ENCODE measurements around the gene FHL1. TPM values are rescaled to one million over a fixed set of nuclear protein-coding genes. Genes with fewer than 3 reads are reported as not detected.

Gene FHL1
- polyA plus RNA-seq, 1 of the 3 experiments (the other 2 are of a cell fraction), result 57.8 TPM

DNA sequence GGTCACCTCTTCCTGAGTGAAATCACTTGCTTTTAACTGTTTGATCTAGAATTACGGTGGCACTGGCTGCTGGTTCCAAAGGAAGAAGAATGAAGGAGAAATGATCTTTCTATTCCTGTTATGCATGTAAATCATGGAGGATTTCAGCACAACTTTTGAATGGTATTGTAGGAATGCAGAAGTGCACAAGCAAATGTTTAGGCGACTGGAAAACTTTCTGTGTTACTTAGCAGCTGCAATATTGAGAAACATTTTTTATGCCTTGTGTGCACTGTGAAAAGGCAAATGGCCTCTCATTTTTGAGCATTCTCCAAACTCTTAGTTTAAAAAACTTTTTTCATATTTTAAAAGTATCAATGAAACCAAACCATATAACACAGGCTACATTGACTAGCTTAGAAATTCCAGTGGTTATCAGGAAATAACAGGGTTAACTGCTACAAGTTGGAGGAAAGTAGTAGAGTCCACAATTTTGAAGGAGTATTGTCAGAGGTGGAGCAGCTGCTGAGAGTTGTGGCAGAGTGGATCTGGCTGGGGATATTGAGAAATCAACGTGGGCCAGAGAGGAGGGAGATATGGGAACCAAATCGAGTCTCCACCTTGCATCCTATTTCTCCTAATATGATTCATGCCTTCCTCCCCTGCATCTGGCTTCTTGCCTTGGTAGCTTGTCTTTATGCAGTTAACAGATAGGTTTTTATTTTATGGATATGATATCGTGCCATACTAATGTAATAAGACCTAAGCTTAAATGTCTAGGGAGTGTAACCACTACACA is 32.0 kb upstream of the FHL1 start:
- Histone ChIP-seq H2AFZ (ENCODE audit: low read depth) (no peak overlapping the region), H3K4me3 (ENCODE audit: low read depth in 2 of 2, low read length in 1 of 2) (no peak overlapping the region), H3K79me2 (ENCODE audit: insufficient read depth) (no peaks in the 10 kb centered on the region), H3K27me3 (ENCODE audit: insufficient read depth) (no peaks in the 10 kb centered on the region; the same call in 1 of the 2 replicates), H3K9ac (no peak overlapping the region), H3K9me3 (no peaks in the 10 kb centered on the region), H3K4me2 (no peak overlapping the region), H4K20me1 (ENCODE audit: insufficient read depth) (no peaks in the 10 kb centered on the region), H3K9me2 (no peaks in the 10 kb centered on the region), H3F3A (replicated peaks; ENCODE audit: insufficient read depth) (no peaks in the 10 kb centered on the region), H3K27ac (ENCODE audit: low read depth in 2 of 2, low read length in 1 of 2) (no peak overlapping the region), H3K4me1 (ENCODE audit: control insufficient read depth in 1 of 2, insufficient read depth in 2 of 2, low read depth in 1 of 2, low read length in 1 of 2) (no peaks in the 10 kb centered on the region), H3K36me3 (replicated peaks in 1 of 2; ENCODE audit: control insufficient read depth in 1 of 2, insufficient read depth in 2 of 2, low read length in 1 of 2) (peaks cover 0 to 3% of the 10 kb centered on the region in 2 experiments)
- ChIA-PET CTCF (interaction anchor here (0.6 kb wide), 1 partner anchor 12 kb away, joined by 3 read pairs; no protein-coding TSS in a partner anchor), POLR2A (no interaction called here)
- no peak for DNase-seq
- TF ChIP-seq ELF1 (IDR thresholded peaks at IDR 0.05), result no peak
- no peak for TF ChIP-seq TEAD4 (IDR thresholded peaks at IDR 0.05; ENCODE audit: borderline replicate concordance, insufficient read depth)
- TF ChIP-seq SIN3A (IDR thresholded peaks at IDR 0.05; ENCODE audit: borderline replicate concordance, low read depth, low read length), result no peak
- TF ChIP-seq RXRA (IDR thresholded peaks at IDR 0.05; ENCODE audit: borderline replicate concordance, low read depth), result no peak
- TF ChIP-seq CHD2 (IDR thresholded peaks at IDR 0.05; ENCODE audit: low read length, partially characterized antibody), result no peak
- TF ChIP-seq GATA2 (CRISPR knock-in tag; IDR thresholded peaks at IDR 0.05), result no peak
- TF ChIP-seq GABPA (IDR thresholded peaks at IDR 0.05; ENCODE audit: low read depth), result no peak
- TF ChIP-seq, protein P1, sequence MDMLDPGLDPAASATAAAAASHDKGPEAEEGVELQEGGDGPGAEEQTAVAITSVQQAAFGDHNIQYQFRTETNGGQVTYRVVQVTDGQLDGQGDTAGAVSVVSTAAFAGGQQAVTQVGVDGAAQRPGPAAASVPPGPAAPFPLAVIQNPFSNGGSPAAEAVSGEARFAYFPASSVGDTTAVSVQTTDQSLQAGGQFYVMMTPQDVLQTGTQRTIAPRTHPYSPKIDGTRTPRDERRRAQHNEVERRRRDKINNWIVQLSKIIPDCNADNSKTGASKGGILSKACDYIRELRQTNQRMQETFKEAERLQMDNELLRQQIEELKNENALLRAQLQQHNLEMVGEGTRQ (IDR thresholded peaks at IDR 0.05; ENCODE audit: borderline replicate concordance, low read depth, low read length), result no peak
- TF ChIP-seq JUND (IDR thresholded peaks at IDR 0.05), result no peak
- no peak for TF ChIP-seq RAD21 (IDR thresholded peaks at IDR 0.05; ENCODE audit: low read length)
- TF ChIP-seq SMC3 (IDR thresholded peaks at IDR 0.05; ENCODE audit: low read depth, low read length), result no peak
- TF ChIP-seq, protein P2, sequence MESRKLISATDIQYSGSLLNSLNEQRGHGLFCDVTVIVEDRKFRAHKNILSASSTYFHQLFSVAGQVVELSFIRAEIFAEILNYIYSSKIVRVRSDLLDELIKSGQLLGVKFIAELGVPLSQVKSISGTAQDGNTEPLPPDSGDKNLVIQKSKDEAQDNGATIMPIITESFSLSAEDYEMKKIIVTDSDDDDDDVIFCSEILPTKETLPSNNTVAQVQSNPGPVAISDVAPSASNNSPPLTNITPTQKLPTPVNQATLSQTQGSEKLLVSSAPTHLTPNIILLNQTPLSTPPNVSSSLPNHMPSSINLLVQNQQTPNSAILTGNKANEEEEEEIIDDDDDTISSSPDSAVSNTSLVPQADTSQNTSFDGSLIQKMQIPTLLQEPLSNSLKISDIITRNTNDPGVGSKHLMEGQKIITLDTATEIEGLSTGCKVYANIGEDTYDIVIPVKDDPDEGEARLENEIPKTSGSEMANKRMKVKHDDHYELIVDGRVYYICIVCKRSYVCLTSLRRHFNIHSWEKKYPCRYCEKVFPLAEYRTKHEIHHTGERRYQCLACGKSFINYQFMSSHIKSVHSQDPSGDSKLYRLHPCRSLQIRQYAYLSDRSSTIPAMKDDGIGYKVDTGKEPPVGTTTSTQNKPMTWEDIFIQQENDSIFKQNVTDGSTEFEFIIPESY (IDR thresholded peaks at IDR 0.05; ENCODE audit: borderline replicate concordance, low read depth), result no peak
- TF ChIP-seq FOSL2 (IDR thresholded peaks at IDR 0.05; ENCODE audit: borderline replicate concordance, low read depth), result no peak
- TF ChIP-seq NRF1 (IDR thresholded peaks at IDR 0.05; ENCODE audit: low read depth, low read length), result no peak
- WGBS (ENCODE audit: low lambda C conversion rate), result 34% methylated on average over 5 of the region's 5 CpGs

DNA sequence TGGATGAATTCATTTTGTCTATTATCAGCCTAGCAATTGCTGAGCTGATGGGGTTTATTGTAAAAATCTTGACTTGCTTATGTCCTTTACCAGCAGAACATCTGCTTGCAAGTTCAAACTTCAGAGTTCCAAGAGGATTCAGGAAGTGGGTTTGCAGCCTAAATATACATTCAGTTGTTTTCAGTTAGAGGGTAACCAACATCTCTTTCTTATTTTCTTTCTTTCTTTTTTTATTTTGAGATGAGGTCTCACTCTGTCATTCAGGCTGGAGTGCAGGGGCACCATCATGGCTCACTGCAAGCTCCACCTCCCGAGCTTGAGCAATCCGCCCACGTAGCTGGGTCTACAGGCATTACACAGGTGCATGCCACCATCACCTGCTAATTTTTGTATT is 31.4 kb upstream of the FHL1 start:
- no peaks in the 10 kb centered on the region for H3K79me2 ChIP-seq (ENCODE audit: insufficient read depth)
- no peak overlapping the region for H3K9ac ChIP-seq
- H2AFZ ChIP-seq (ENCODE audit: low read depth), result no peak overlapping the region
- 52% methylated on average over 3 of the region's 3 CpGs for WGBS (ENCODE audit: low lambda C conversion rate)
- peaks cover 0 to 1% of the 10 kb centered on the region in 2 experiments for H3K36me3 ChIP-seq (replicated peaks in 1 of 2; ENCODE audit: control insufficient read depth in 1 of 2, insufficient read depth in 2 of 2, low read length in 1 of 2)
- no peak overlapping the region for H3K27ac ChIP-seq (ENCODE audit: low read depth in 2 of 2, low read length in 1 of 2)
- no peaks in the 10 kb centered on the region for H3K4me1 ChIP-seq (ENCODE audit: control insufficient read depth in 1 of 2, insufficient read depth in 2 of 2, low read depth in 1 of 2, low read length in 1 of 2)
- H4K20me1 ChIP-seq (ENCODE audit: insufficient read depth), result no peaks in the 10 kb centered on the region
- no peaks in the 10 kb centered on the region for H3F3A ChIP-seq (replicated peaks; ENCODE audit: insufficient read depth)
- ChIA-PET POLR2A (no interaction called here), CTCF (interaction anchor here (0.6 kb wide), 1 partner anchor 12 kb away, joined by 3 read pairs; no protein-coding TSS in a partner anchor)
- 0 out of 2 replicates have a peak, but pooled peaks cover 3% of the 10 kb centered on the region for H3K9me3 ChIP-seq
- H3K4me2 ChIP-seq, result no peak overlapping the region
- no peaks in the 10 kb centered on the region for H3K9me2 ChIP-seq
- H3K27me3 ChIP-seq (ENCODE audit: insufficient read depth), result no peaks in the 10 kb centered on the region; the same call in 1 of the 2 replicates
- no peak for DNase-seq
- no peak overlapping the region for H3K4me3 ChIP-seq (ENCODE audit: low read depth in 2 of 2, low read length in 1 of 2)
- TF ChIP-seq, protein P3, sequence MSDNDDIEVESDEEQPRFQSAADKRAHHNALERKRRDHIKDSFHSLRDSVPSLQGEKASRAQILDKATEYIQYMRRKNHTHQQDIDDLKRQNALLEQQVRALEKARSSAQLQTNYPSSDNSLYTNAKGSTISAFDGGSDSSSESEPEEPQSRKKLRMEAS (IDR thresholded peaks at IDR 0.05; ENCODE audit: low read depth), result no peak
- TF ChIP-seq, protein P4, sequence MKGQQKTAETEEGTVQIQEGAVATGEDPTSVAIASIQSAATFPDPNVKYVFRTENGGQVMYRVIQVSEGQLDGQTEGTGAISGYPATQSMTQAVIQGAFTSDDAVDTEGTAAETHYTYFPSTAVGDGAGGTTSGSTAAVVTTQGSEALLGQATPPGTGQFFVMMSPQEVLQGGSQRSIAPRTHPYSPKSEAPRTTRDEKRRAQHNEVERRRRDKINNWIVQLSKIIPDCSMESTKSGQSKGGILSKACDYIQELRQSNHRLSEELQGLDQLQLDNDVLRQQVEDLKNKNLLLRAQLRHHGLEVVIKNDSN (IDR thresholded peaks at IDR 0.05; ENCODE audit: borderline replicate concordance, low read depth), result no peak
- TF ChIP-seq RFX5 (IDR thresholded peaks at IDR 0.05; ENCODE audit: low read length) (no peak), NRF1 (IDR thresholded peaks at IDR 0.05; ENCODE audit: low read depth, low read length) (no peak), EZH2phosphoT487 (IDR thresholded peaks at IDR 0.05; ENCODE audit: borderline replicate concordance, low read depth) (no peak)
- TF ChIP-seq, protein P5, sequence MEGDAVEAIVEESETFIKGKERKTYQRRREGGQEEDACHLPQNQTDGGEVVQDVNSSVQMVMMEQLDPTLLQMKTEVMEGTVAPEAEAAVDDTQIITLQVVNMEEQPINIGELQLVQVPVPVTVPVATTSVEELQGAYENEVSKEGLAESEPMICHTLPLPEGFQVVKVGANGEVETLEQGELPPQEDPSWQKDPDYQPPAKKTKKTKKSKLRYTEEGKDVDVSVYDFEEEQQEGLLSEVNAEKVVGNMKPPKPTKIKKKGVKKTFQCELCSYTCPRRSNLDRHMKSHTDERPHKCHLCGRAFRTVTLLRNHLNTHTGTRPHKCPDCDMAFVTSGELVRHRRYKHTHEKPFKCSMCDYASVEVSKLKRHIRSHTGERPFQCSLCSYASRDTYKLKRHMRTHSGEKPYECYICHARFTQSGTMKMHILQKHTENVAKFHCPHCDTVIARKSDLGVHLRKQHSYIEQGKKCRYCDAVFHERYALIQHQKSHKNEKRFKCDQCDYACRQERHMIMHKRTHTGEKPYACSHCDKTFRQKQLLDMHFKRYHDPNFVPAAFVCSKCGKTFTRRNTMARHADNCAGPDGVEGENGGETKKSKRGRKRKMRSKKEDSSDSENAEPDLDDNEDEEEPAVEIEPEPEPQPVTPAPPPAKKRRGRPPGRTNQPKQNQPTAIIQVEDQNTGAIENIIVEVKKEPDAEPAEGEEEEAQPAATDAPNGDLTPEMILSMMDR (IDR thresholded peaks at IDR 0.05), result no peak
